Measurements from ENCODE around the gene TSTD1. TPM values are rescaled to one million over a fixed set of nuclear protein-coding genes. Genes with fewer than 3 reads are reported as not detected.

Gene TSTD1
- total and polyA plus RNA-seq, 11 donors, result 6.1 to 22.7 (median 14.7) TPM

GRCh38 chr1:161000736-161001480 lies 37.9 kb downstream of the TSTD1 start:
- peak overlapping the region in 1 of 12 donors; percentile 30 for H3K27ac ChIP-seq
- TF ChIP-seq POLR2A (IDR thresholded peaks at IDR 0.05), result no peak
- TF ChIP-seq CTCF (IDR thresholded peaks at IDR 0.05), result no peak
- ATAC-seq (no peak), DNase-seq (no peak)
- H3K9me3 ChIP-seq, result no peaks in the 10 kb centered on the region
- WGBS, 4 donors, result 76 to 87% (median 80%) methylated on average over 11 of the region's 11 CpGs
- peaks cover 0 to 23% (median 6%) of the 10 kb centered on the region in 12 donors for H3K4me1 ChIP-seq
- intact Hi-C loops (cut with DNase I), result loop anchor here in 1 of 10 donors (2.0 kb wide), 1 partner anchor 38 kb away; the partner anchor contains the start of gene TSTD1
- H3K36me3 ChIP-seq, result peaks cover 0 to 31% (median 7%) of the 10 kb centered on the region in 9 donors
- H3K4me3 ChIP-seq, result no peak overlapping the region
- no peaks in the 10 kb centered on the region for H3K27me3 ChIP-seq

- DNase-seq (no peak), ATAC-seq (no peak)
- no peaks in the 10 kb centered on the region for H3K27me3 ChIP-seq
- no peaks in the 10 kb centered on the region for H3K9me3 ChIP-seq
- 80 to 90% (median 85%) methylated on average over 5 of the region's 5 CpGs; no CpG with 5 or more reads in 1 of the 4 donors for WGBS, 4 donors
- peaks cover 0 to 24% (median 6%) of the 10 kb centered on the region in 12 donors for H3K4me1 ChIP-seq
- TF ChIP-seq CTCF (IDR thresholded peaks at IDR 0.05), result no peak
- no peak for TF ChIP-seq POLR2A (IDR thresholded peaks at IDR 0.05)
- intact Hi-C loops (cut with DNase I), result loop anchor here in 9 of 10 donors (5.0 to 10.0 kb wide), 7 partner anchors 43 to 153 kb away; partner anchors contain the start of genes USF1 (in 4 of the 9), DEDD (in 2 of the 9), KLHDC9 (in 2 of the 9) and UFC1 (in 1 of the 9)
- no peak overlapping the region for H3K4me3 ChIP-seq
- H3K27ac ChIP-seq, result no peak overlapping the region
- H3K36me3 ChIP-seq, result peaks cover 0 to 31% (median 7%) of the 10 kb centered on the region in 9 donors
Measured at GRCh38 chr1:160999376-160999775, 39.4 kb downstream of the TSTD1 start.

- 59 to 79% (median 70%) methylated on average over 1 of the region's 1 CpG for WGBS, 4 donors
- peak; percentile 66 to 79 (median 70) for DNase-seq
- H3K27ac ChIP-seq, result peak overlapping the region in 10 of 12 donors; percentile 10 to 76 (median 54)
Measured at GRCh38 chr1:160997323-160998038, 41.3 kb downstream of the TSTD1 start.

More at GRCh38 chr1:160997323-160998038, 41.3 kb downstream of the TSTD1 start:
- ATAC-seq, result peak; percentile 83 to 94 (median 90)
- Histone ChIP-seq H3K4me3 (no peak overlapping the region), H3K4me1 (peaks cover 0 to 24% (median 6%) of the 10 kb centered on the region in 12 donors), H3K36me3 (peaks cover 0 to 31% (median 7%) of the 10 kb centered on the region in 9 donors), H3K27me3 (no peaks in the 10 kb centered on the region), H3K9me3 (no peaks in the 10 kb centered on the region)
- intact Hi-C loops (cut with DNase I), result loop anchor here (1.0 to 10.0 kb wide), 10 partner anchors 45 to 155 kb away; partner anchors contain the start of genes USF1 (in 4 of the 10), KLHDC9 (in 3 of the 10), DEDD (in 2 of the 10) and UFC1 (in 1 of the 10)
- TF ChIP-seq CTCF (IDR thresholded peaks at IDR 0.05) (peak; percentile 46 to 77 (median 62)), POLR2A (IDR thresholded peaks at IDR 0.05) (no peak)
